ENCODE measurements around the gene STING1.

DNA sequence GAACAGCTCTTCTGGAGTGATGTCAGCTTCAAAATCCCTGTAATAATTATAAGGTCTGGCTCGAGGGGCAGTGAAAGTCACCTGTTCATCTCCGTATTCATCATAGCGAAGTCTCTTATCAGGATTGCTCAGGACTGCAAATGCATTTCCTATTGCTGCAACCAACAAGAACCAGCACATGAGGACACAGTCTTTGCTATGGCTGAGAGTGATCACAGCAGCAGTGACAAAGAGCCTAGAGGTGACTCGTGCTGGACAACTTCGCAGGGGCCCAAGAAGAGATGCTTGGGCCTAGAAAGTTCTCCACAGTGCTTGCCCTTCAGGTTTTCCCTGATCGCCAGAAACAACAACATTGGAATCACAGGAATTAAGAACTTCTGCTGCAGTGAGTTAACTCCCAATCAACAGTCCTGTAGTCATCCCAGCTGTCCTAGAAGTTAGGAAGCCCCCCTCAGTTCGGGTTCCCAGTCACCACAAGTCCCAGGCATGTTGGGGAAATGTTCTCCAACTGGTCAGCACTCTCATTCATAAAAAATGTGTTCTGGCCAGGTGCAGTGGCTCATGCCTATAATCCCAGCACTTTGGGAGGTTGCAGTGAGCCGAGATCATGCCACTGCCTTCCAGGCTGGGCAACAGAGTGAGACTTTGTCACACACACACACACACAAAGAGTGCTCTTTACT is 56.2 kb downstream of the STING1 start:
- TF ChIP-seq, protein P1, sequence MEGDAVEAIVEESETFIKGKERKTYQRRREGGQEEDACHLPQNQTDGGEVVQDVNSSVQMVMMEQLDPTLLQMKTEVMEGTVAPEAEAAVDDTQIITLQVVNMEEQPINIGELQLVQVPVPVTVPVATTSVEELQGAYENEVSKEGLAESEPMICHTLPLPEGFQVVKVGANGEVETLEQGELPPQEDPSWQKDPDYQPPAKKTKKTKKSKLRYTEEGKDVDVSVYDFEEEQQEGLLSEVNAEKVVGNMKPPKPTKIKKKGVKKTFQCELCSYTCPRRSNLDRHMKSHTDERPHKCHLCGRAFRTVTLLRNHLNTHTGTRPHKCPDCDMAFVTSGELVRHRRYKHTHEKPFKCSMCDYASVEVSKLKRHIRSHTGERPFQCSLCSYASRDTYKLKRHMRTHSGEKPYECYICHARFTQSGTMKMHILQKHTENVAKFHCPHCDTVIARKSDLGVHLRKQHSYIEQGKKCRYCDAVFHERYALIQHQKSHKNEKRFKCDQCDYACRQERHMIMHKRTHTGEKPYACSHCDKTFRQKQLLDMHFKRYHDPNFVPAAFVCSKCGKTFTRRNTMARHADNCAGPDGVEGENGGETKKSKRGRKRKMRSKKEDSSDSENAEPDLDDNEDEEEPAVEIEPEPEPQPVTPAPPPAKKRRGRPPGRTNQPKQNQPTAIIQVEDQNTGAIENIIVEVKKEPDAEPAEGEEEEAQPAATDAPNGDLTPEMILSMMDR (IDR thresholded peaks at IDR 0.05 in 4 of 5, conservative IDR thresholded peaks at IDR 0.05 in 1 of 5) = no peak
- no peak for TF ChIP-seq POLR2A (IDR thresholded peaks at IDR 0.05)

Data from gastrocnemius medialis (tissue), 4 donors.